NCI-H510A treated with DMSO at 0.1 percent for 48 hours (cell line): Measurements from ENCODE around the gene ARPP21.
"Not testable (repeated sequence)": the region's sequence is repeated elsewhere in the genome, so short reads cannot be mapped to it uniquely, and the experiment has no call there.

Source experiments
- DNase-seq: peaks from one replicate; lab custom pipeline; 2025; lab: John Stamatoyannopoulos, UW

ARPP21 gene

GRCh38 chr3:35781558-35781957 lies 142.2 kb downstream of the ARPP21 start:
- DNase-seq, result no peak

- DNase-seq, result no peak
These were observed 143.0 kb downstream of the ARPP21 start for GRCh38 chr3:35782355-35782754.

- DNase-seq, result no peak
These were observed 144.8 kb downstream of the ARPP21 start for GRCh38 chr3:35784169-35784568.

- DNase-seq, result no peak
These were observed 146.0 kb downstream of the ARPP21 start for GRCh38 chr3:35785234-35785888.

GRCh38 chr3:35787936-35788335 lies 148.6 kb downstream of the ARPP21 start:
- DNase-seq, result no peak

- DNase-seq, result no peak
These were observed 149.9 kb downstream of the ARPP21 start for GRCh38 chr3:35789042-35789831.

GRCh38 chr3:35790764-35791163 lies 151.4 kb downstream of the ARPP21 start:
- DNase-seq, result no peak

GRCh38 chr3:35793667-35794066 lies 154.3 kb downstream of the ARPP21 start:
- no peak for DNase-seq

GRCh38 chr3:35800960-35801459 lies 161.7 kb downstream of the ARPP21 start:
- DNase-seq, result no peak

GRCh38 chr3:35814531-35814930 lies 175.2 kb downstream of the ARPP21 start:
- no peak for DNase-seq

GRCh38 chr3:35815796-35816195 lies 176.5 kb downstream of the ARPP21 start:
- not testable (repeated sequence) for DNase-seq

- no peak for DNase-seq
These were observed 177.9 kb downstream of the ARPP21 start for GRCh38 chr3:35817216-35817615.

GRCh38 chr3:35832140-35832571 lies 192.8 kb downstream of the ARPP21 start:
- no peak for DNase-seq
